Lower lobe of right lung (tissue), 2 donors: ENCODE data around the gene DOCK3. TPM values are rescaled to one million over a fixed set of nuclear protein-coding genes. Genes with fewer than 3 reads are reported as not detected.
"Not testable (repeated sequence)": the region's sequence is repeated elsewhere in the genome, so short reads cannot be mapped to it uniquely, and the experiment has no call there.

Source experiments
- ATAC-seq, 2 donors: fragments of 200-7000 bp; cut with Tn5 transposase; one replicate each; pipeline ENCODE4 v1.9.1; 2020 to 2022; ENCODE audit warnings: mild to moderate bottlenecking in 2 of 2, moderate library complexity in 2 of 2
- DNase-seq: peaks from one replicate; pipeline ENCODE4 v3.0.0-alpha.2; 2020
- H3K27ac ChIP-seq: fragments of 200-600 bp; one replicate; pipeline ENCODE4 v1.8.0; 2022
- H3K27me3 ChIP-seq: fragments of 200-600 bp; one replicate; pipeline ENCODE4 v1.8.0; 2022; ENCODE audit warnings: low read depth
- H3K36me3 ChIP-seq: fragments of 200-600 bp; one replicate; pipeline ENCODE4 v1.8.0; 2022; ENCODE audit warnings: mild to moderate bottlenecking
- H3K4me1 ChIP-seq: fragments of 200-600 bp; one replicate; pipeline ENCODE4 v1.8.0; 2022
- H3K4me3 ChIP-seq: fragments of 200-600 bp; one replicate; pipeline ENCODE4 v1.8.0; 2022; ENCODE audit warnings: mild to moderate bottlenecking
- H3K9me3 ChIP-seq: fragments of 200-600 bp; one replicate; pipeline ENCODE4 v1.8.0; 2022
- intact Hi-C: fragments of 100-400 bp; cut with DNase I; formaldehyde crosslinking; loops from one replicate; pipeline ENCODE4 v1.11.0; 2022
- total RNA-seq: library from RNA; stranded (reverse); fragmentation: NEBNext Ultra II Directional; extraction: Animal tissue kit (Norgen Biotek cat#: 25700); gene quantifications from one replicate; pipeline ENCODE4 v1.2.1, GENCODE V29; 2021
- TF ChIP-seq, protein P1 (sequence below): fragments of 200-600 bp; IDR thresholded peaks from one replicate; pipeline ENCODE4 v1.8.0; 2022; ENCODE audit warnings: antibody characterized with exemption, mild to moderate bottlenecking
- donor health status: DM: no; HTN: yes; CAD: no; lungs with severe emphysema.

DOCK3 gene
- total RNA-seq, 1 donor from 2014 or later, result 1.5 TPM

DNA sequence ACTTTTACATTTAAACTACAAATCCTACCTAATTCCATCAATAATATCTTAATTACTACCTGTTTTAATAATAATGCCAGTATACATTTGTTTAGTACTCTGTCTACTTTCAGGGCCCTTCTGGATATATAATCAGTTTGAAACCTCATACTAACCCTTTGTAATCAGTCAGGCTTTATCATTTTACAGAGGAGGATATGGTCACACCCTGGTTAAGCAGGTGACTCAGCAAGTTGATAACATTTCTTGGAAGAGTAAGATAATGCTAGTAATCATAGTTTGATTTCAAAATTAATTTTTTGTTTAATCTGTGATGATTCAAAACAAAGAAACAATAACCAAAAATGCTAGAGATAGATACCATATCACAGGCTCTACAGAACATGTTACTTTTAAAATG lies 502.2 kb downstream of the DOCK3 start:
- no peak for ATAC-seq
- TF ChIP-seq, protein P1, sequence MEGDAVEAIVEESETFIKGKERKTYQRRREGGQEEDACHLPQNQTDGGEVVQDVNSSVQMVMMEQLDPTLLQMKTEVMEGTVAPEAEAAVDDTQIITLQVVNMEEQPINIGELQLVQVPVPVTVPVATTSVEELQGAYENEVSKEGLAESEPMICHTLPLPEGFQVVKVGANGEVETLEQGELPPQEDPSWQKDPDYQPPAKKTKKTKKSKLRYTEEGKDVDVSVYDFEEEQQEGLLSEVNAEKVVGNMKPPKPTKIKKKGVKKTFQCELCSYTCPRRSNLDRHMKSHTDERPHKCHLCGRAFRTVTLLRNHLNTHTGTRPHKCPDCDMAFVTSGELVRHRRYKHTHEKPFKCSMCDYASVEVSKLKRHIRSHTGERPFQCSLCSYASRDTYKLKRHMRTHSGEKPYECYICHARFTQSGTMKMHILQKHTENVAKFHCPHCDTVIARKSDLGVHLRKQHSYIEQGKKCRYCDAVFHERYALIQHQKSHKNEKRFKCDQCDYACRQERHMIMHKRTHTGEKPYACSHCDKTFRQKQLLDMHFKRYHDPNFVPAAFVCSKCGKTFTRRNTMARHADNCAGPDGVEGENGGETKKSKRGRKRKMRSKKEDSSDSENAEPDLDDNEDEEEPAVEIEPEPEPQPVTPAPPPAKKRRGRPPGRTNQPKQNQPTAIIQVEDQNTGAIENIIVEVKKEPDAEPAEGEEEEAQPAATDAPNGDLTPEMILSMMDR, result no peak
- no peaks in the 10 kb centered on the region for H3K36me3 ChIP-seq
- H3K4me1 ChIP-seq, result no peaks in the 10 kb centered on the region
- no peak for DNase-seq
- no peaks in the 10 kb centered on the region for H3K27me3 ChIP-seq
- intact Hi-C loops, result no loop called here
- no peak overlapping the region for H3K4me3 ChIP-seq
- no peak overlapping the region for H3K27ac ChIP-seq
- peaks cover 32% of the 10 kb centered on the region for H3K9me3 ChIP-seq

DNA sequence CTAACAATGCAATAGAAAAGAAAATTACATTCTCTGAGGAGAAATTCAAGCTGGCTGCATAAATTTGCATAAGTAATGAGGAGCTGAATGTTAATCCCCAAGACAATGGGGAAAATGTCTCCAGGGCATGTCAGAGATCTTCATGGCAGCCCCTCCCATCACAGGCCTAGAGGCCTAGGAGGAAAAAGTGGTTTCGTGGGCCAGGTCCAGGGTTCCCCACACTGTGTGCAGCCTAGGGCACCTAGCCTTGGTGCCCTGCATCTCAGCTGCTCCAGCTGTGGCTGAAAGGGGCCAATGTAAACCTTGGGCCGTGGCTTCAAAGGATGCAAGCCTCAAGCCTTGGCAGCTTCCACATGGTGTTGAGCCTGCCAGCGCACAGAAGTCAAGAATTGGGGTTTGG lies 511.7 kb downstream of the DOCK3 start:
- intact Hi-C loops, H3K9me3 ChIP-seq, H3K27me3 ChIP-seq, H3K4me1 ChIP-seq, DNase-seq, H3K36me3 ChIP-seq, ATAC-seq, H3K4me3 ChIP-seq, H3K27ac ChIP-seq: not testable (repeated sequence)

DNA sequence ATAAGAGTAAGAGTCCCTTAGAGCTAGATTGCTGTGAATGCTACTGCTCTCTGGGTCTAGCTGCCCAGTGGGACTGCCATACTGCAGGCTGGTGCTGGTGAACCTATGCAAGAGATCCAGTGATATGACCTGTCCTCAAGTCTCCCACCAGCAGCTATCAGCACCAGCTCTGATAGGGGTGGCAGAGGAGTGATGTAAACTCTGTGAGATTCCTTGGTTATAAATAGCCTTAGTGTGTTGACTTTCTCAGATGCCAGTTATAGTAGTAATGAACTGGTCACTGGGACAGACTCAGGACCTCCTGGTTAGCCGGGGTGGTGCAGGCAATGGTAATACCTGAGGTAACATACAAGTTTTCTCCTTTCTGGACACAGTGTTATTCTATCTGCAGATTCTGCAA lies 515.5 kb downstream of the DOCK3 start:
- Histone ChIP-seq H3K9me3 (peaks cover 3% of the 10 kb centered on the region), H3K36me3 (no peaks in the 10 kb centered on the region), H3K27ac (no peak overlapping the region), H3K4me3 (no peak overlapping the region), H3K4me1 (no peaks in the 10 kb centered on the region), H3K27me3 (no peaks in the 10 kb centered on the region)
- ATAC-seq, result no peak
- no peak for DNase-seq
- TF ChIP-seq, protein P1, result no peak
- intact Hi-C loops, result no loop called here

DNA sequence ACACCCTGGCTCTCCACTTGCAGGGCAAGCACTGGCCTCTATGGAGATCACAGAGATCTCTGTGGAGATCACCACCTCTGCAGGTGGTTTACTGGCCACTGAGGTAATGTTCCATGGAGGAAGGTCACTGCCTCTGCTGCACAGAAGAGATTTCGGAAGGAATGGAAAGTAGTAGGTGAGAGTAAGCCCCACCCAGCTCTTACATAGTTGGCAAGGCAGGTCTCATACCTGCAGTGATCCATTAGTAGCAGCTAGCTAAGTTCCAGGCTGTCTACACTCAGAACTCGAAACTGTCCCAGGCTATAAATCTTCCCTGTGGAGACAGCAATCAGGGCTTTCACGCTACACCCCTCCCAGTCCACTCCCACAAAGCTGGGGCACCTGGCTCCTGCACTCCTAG lies 516.1 kb downstream of the DOCK3 start:
- intact Hi-C loops, result no loop called here
- Histone ChIP-seq H3K27me3 (no peaks in the 10 kb centered on the region), H3K4me3 (no peak overlapping the region), H3K4me1 (no peaks in the 10 kb centered on the region), H3K36me3 (no peaks in the 10 kb centered on the region), H3K9me3 (no peaks in the 10 kb centered on the region), H3K27ac (no peak overlapping the region)
- TF ChIP-seq, protein P1, result no peak
- peak; percentile 61 to 78 for ATAC-seq
- DNase-seq, result no peak

DNA sequence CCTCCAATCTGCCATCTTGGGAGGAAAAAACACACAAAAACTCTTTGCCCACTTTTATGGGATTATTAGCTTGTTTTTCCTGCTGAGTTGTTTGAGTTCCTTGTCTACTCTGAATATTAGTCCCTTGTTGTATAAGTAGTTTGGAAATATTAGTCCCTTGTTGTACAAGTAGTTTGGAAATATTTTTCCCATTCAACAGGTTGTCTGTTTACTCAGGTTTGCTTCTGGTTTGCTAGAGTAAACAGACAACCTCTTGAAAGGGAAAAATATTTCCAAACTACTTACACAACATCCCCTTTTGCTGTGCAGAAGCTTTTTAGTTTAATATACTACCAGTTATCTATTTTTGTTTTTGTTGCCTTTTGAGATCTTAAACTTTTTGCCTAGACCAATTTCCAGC lies 517.0 kb downstream of the DOCK3 start:
- Histone ChIP-seq H3K27ac (no peak overlapping the region), H3K4me3 (no peak overlapping the region), H3K4me1 (no peaks in the 10 kb centered on the region), H3K9me3 (no peaks in the 10 kb centered on the region), H3K27me3 (no peaks in the 10 kb centered on the region), H3K36me3 (no peaks in the 10 kb centered on the region)
- DNase-seq, result no peak
- intact Hi-C loops, result no loop called here
- TF ChIP-seq, protein P1, result no peak
- ATAC-seq, result peak; percentile 56 to 70

DNA sequence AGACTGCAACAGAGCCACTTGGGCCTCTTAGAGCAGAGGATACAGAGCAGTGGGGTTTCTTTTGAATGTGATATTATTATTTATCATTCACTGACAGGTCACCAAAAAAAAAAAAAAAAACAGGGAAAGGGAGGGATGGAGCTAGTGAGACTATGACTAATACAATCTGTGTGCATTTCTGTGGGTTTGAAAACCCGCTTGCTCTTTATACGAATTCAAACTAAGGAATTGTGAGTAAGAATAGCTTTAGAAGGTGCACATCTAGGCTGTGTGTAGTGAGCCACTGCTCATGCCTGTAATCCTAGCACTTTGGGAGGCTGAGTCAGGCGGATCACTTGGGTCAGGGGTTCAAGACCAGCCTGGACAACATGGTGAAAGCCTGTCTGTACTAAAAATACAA lies 523.8 kb downstream of the DOCK3 start:
- ATAC-seq (no peak), DNase-seq (no peak)
- H3K4me1 ChIP-seq, result no peaks in the 10 kb centered on the region
- no peak overlapping the region for H3K4me3 ChIP-seq
- no peak overlapping the region for H3K27ac ChIP-seq
- H3K27me3 ChIP-seq, result peaks cover 8% of the 10 kb centered on the region
- H3K9me3 ChIP-seq, result no peaks in the 10 kb centered on the region
- intact Hi-C loops, result no loop called here
- TF ChIP-seq, protein P1, result no peak
- no peaks in the 10 kb centered on the region for H3K36me3 ChIP-seq

DNA sequence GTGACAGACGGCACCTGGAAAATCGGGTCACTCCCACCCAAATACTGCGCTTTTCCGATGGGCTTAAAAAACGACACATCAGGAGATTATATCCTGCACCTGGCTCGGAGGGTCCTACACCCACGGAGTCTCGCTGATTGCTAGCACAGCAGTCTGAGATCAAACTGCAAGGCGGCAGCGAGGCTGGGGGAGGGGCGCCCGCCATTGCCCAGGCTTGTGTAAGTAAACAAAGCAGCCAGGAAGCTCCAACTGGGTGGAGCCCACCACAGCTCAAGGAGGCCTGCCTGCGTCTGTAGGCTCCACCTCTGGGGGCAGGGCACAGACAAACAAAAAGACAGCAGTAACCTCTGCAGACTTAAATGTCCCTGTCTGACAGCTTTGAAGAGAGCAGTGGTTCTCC lies 524.6 kb downstream of the DOCK3 start:
- H3K4me3 ChIP-seq, ATAC-seq, H3K4me1 ChIP-seq, H3K9me3 ChIP-seq, DNase-seq, H3K27ac ChIP-seq, intact Hi-C loops, H3K27me3 ChIP-seq, H3K36me3 ChIP-seq: not testable (repeated sequence)
